ENCODE data around the gene SEC24D. TPM values are rescaled to one million over a fixed set of nuclear protein-coding genes. Genes with fewer than 3 reads are reported as not detected.
A peak's percentile ranks its signal among the peaks of the same experiment; 100 is the strongest.

SEC24D gene
- total and polyA plus RNA-seq, 9 of the 15 experiments (the other 6 are each of a cell fraction or from before 2014, with no cell fraction given): 7.1 to 22.5 (median 11.3) TPM

DNA sequence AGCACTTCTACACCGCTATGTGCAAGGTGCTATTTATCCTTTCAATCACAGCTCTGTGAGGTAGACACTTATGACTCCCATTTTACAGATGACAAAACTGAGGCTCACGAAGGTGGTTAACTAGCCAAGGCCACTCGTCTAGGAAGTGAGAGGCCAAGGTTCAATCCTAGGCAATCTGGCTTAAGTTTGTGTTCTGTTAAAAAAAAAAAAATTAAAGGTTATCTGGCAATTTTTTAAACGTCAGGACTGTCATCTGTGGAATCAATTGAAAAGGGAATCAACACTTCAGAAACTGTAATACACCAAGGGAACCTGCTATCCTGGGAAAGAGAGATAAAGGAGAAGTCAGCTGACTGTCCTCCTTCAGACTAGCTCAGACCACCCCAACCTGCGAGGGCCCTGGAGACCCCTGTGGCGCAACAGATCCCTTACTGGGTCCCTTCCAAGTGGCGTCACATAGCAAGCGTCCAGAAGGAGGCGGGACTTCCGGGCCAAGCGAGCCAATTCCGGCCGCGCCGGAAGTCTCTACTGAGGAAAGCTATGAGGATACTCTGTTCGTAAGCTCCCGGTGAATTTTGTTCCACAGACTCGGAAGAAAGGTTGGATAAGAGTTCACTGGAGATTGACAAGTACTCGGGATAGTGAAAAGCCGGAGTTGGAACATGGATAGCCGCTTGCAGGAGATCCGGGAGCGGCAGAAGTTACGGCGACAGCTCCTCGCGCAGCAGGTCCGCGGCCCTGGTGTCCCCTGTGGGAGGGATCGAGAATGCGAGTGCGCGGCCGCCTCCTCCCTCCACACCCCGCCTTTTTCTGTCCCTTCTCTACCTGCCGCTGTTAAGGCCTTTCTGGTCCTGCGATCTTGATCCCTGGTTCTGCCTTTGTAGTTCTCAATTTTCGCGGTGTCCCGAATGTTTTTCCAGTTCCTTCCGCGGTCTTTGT is 150.8 kb downstream of the SEC24D start, which contains the start of gene METTL14 (continued):
- TF ChIP-seq, protein P1, sequence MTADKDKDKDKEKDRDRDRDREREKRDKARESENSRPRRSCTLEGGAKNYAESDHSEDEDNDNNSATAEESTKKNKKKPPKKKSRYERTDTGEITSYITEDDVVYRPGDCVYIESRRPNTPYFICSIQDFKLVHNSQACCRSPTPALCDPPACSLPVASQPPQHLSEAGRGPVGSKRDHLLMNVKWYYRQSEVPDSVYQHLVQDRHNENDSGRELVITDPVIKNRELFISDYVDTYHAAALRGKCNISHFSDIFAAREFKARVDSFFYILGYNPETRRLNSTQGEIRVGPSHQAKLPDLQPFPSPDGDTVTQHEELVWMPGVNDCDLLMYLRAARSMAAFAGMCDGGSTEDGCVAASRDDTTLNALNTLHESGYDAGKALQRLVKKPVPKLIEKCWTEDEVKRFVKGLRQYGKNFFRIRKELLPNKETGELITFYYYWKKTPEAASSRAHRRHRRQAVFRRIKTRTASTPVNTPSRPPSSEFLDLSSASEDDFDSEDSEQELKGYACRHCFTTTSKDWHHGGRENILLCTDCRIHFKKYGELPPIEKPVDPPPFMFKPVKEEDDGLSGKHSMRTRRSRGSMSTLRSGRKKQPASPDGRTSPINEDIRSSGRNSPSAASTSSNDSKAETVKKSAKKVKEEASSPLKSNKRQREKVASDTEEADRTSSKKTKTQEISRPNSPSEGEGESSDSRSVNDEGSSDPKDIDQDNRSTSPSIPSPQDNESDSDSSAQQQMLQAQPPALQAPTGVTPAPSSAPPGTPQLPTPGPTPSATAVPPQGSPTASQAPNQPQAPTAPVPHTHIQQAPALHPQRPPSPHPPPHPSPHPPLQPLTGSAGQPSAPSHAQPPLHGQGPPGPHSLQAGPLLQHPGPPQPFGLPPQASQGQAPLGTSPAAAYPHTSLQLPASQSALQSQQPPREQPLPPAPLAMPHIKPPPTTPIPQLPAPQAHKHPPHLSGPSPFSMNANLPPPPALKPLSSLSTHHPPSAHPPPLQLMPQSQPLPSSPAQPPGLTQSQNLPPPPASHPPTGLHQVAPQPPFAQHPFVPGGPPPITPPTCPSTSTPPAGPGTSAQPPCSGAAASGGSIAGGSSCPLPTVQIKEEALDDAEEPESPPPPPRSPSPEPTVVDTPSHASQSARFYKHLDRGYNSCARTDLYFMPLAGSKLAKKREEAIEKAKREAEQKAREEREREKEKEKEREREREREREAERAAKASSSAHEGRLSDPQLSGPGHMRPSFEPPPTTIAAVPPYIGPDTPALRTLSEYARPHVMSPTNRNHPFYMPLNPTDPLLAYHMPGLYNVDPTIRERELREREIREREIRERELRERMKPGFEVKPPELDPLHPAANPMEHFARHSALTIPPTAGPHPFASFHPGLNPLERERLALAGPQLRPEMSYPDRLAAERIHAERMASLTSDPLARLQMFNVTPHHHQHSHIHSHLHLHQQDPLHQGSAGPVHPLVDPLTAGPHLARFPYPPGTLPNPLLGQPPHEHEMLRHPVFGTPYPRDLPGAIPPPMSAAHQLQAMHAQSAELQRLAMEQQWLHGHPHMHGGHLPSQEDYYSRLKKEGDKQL (CRISPR knock-in tag; IDR thresholded peaks at IDR 0.05; ENCODE audit: borderline replicate concordance): no peak
- TF ChIP-seq GTF2A2 (tag; IDR thresholded peaks at IDR 0.05) (0 out of 2 replicates have a peak, but pooled peaks have one; percentile 37), SMARCC2 (IDR thresholded peaks at IDR 0.05; ENCODE audit: low read depth) (no peak), BHLHE40 (IDR thresholded peaks at IDR 0.05; ENCODE audit: low read length) (0 out of 2 replicates have a peak, but pooled peaks have one; percentile 5), RAD21 (CRISPR knock-in tag; conservative IDR thresholded peaks at IDR 0.05 in 1 of 2, IDR thresholded peaks at IDR 0.05 in 1 of 2) (no peak), NBN (IDR thresholded peaks at IDR 0.05; ENCODE audit: low read depth) (peak; percentile 49; the same call in 1 of the 2 replicates), RFX5 (IDR thresholded peaks at IDR 0.05; ENCODE audit: low read depth, low read length) (no peak), BCOR (IDR thresholded peaks at IDR 0.05) (peak; percentile 100), ZNF830 (CRISPR knock-in tag; IDR thresholded peaks at IDR 0.05) (peak; percentile 10; the same call in 1 of the 2 replicates), PHF8 (IDR thresholded peaks at IDR 0.05; ENCODE audit: borderline replicate concordance, low read length) (peak; percentile 89; the same call in 1 of the 2 replicates), TAF1 (IDR thresholded peaks at IDR 0.05; ENCODE audit: control insufficient read depth, extremely low read depth, insufficient read depth, low read length, severe bottlenecking) (peak; percentile 75), ZNF644 (tag; IDR thresholded peaks at IDR 0.05; ENCODE audit: low read depth) (no peak), SMARCA4 (IDR thresholded peaks at IDR 0.05) (peak; percentile 14; the same call in 1 of the 2 replicates), ZBTB8A (IDR thresholded peaks at IDR 0.05; ENCODE audit: partially characterized antibody) (no peak), PRPF4 (IDR thresholded peaks at IDR 0.05; ENCODE audit: insufficient read depth, low read depth, low read length, poor library complexity, severe bottlenecking) (no peak), SMARCB1 (IDR thresholded peaks at IDR 0.05; ENCODE audit: insufficient read length, low read depth) (no peak), PHB2 (IDR thresholded peaks at IDR 0.05; ENCODE audit: low read depth) (no peak)
- TF ChIP-seq, protein P2, sequence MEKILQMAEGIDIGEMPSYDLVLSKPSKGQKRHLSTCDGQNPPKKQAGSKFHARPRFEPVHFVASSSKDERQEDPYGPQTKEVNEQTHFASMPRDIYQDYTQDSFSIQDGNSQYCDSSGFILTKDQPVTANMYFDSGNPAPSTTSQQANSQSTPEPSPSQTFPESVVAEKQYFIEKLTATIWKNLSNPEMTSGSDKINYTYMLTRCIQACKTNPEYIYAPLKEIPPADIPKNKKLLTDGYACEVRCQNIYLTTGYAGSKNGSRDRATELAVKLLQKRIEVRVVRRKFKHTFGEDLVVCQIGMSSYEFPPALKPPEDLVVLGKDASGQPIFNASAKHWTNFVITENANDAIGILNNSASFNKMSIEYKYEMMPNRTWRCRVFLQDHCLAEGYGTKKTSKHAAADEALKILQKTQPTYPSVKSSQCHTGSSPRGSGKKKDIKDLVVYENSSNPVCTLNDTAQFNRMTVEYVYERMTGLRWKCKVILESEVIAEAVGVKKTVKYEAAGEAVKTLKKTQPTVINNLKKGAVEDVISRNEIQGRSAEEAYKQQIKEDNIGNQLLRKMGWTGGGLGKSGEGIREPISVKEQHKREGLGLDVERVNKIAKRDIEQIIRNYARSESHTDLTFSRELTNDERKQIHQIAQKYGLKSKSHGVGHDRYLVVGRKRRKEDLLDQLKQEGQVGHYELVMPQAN (IDR thresholded peaks at IDR 0.05; ENCODE audit: borderline replicate concordance): peak; percentile 64; the same call in 1 of the 2 replicates
